Chondrocyte (in vitro differentiated cells): ENCODE measurements around the gene DPP10. TPM values are rescaled to one million over a fixed set of nuclear protein-coding genes. Genes with fewer than 3 reads are reported as not detected.

Experiments used
- DNase-seq: peaks from one replicate; pipeline ENCODE4 v3.0.0; 2021; ENCODE audit warnings: mixed read lengths, low spot score
- H3K27ac Mint-ChIP-seq: one replicate; pipeline ENCODE4 v1.8.0; 2021; ENCODE audit warnings: mild to moderate bottlenecking, moderate library complexity, mixed read lengths; ENCODE audit not compliant: unreplicated experiment
- H3K27me3 Mint-ChIP-seq: 2 replicates; pipeline ENCODE4 v1.8.0; 2021; ENCODE audit warnings: low read depth, mixed read lengths
- H3K36me3 Mint-ChIP-seq: 2 replicates; pipeline ENCODE4 v1.8.0; 2021; ENCODE audit warnings: low read depth, mixed read lengths
- H3K4me1 Mint-ChIP-seq: 2 replicates; pipeline ENCODE4 v1.8.0; 2021; ENCODE audit warnings: low read depth, mild to moderate bottlenecking, mixed read lengths
- H3K4me3 Mint-ChIP-seq: one replicate; pipeline ENCODE4 v1.8.0; 2021; ENCODE audit warnings: mild to moderate bottlenecking, moderate library complexity, mixed read lengths; ENCODE audit not compliant: unreplicated experiment
- H3K9me3 Mint-ChIP-seq: 2 replicates; pipeline ENCODE4 v1.8.0; 2021; ENCODE audit warnings: low read depth, mixed read lengths
- CTCF ChIP-seq: fragments of 200-600 bp; sonication (generic); IDR thresholded peaks from 2 replicates; pipeline ENCODE4 v1.5.0; 2021; ENCODE audit warnings: antibody characterized with exemption, mild to moderate bottlenecking, moderate library complexity
- total RNA-seq: library from RNA; stranded (reverse); gene quantifications from 3 replicates; pipeline ENCODE4 v1.2.1, GENCODE V29; 2021

DPP10 gene
- total RNA-seq, 1 donor from 2014 or later, result not detected

DNA sequence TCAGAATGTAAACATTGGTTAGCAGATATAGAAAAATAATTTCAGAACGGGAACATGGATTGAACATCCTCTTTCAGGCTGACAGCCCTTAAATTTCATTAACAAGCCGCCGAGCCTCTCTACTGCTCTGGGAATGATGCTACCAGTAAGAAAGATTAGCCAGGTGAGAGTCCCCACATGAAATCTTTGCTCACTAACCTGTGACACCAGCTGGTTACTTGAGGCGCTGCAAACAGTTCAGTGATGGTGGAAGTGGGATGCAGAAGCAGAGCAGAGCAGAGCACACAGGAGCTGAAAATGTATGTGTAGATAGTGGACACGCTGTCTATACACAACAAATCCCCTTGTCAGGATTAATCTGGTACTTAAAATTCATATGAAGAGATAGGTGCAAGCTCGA, 721.1 kb downstream of the DPP10 start:
- H3K4me3 Mint-ChIP-seq, result no peak overlapping the region

DNA sequence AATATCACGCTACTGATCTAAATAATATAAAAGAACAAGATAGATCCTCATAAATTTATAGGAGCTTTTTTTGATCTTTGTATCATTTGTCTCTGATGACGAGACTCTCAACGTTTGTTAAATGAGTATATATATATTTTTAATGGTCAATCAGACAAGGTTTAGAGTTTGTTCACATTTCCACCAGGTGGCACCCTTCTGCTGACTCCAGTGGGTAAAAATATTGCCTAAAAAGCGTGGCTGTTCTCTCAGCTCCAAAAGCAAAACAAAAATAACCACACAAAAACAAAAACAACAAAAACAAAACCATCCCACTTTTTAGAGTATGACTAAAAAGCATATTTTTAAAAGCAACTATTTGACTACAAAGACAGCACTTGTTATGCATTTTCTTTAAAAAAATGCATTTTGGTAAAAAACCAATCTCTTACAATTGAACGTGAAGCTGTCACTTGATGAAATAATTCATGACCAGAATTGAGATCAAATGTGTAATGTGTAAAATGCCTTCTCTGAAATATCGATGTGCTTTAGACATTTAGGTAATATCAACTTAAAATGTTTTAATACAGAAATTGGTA, 723.2 kb downstream of the DPP10 start:
- Mint-ChIP-seq H3K27ac (no peak overlapping the region), H3K4me1 (peaks cover 9% of the 10 kb centered on the region), H3K4me3 (no peak overlapping the region), H3K36me3 (peaks cover 2% of the 10 kb centered on the region), H3K9me3 (no peaks in the 10 kb centered on the region), H3K27me3 (peaks cover 24% of the 10 kb centered on the region)
- TF ChIP-seq CTCF, result peak; percentile 78
- DNase-seq, result no peak

More for the DNA sequence above, 721.1 kb downstream of the DPP10 start:
- TF ChIP-seq CTCF, result no peak
- Mint-ChIP-seq H3K27ac (no peak overlapping the region), H3K9me3 (no peaks in the 10 kb centered on the region), H3K4me1 (peaks cover 9% of the 10 kb centered on the region), H3K27me3 (peaks cover 35% of the 10 kb centered on the region), H3K36me3 (peaks cover 2% of the 10 kb centered on the region)
- no peak for DNase-seq

GRCh38 chr2:115168457-115168856, 726.0 kb downstream of the DPP10 start:
- Mint-ChIP-seq H3K27ac (no peak overlapping the region), H3K9me3 (no peaks in the 10 kb centered on the region), H3K4me3 (no peak overlapping the region), H3K36me3 (no peaks in the 10 kb centered on the region), H3K4me1 (no peaks in the 10 kb centered on the region), H3K27me3 (peaks cover 8% of the 10 kb centered on the region)
- DNase-seq, result no peak
- no peak for TF ChIP-seq CTCF

- no peak overlapping the region for H3K27ac Mint-ChIP-seq
- TF ChIP-seq CTCF, result no peak
- H3K4me1 Mint-ChIP-seq, result no peaks in the 10 kb centered on the region
- no peaks in the 10 kb centered on the region for H3K36me3 Mint-ChIP-seq
- no peak overlapping the region for H3K4me3 Mint-ChIP-seq
- no peaks in the 10 kb centered on the region for H3K9me3 Mint-ChIP-seq
- DNase-seq, result no peak
- peaks cover 2% of the 10 kb centered on the region for H3K27me3 Mint-ChIP-seq
Observed at GRCh38 chr2:115169814-115170213, 727.4 kb downstream of the DPP10 start.

DNA sequence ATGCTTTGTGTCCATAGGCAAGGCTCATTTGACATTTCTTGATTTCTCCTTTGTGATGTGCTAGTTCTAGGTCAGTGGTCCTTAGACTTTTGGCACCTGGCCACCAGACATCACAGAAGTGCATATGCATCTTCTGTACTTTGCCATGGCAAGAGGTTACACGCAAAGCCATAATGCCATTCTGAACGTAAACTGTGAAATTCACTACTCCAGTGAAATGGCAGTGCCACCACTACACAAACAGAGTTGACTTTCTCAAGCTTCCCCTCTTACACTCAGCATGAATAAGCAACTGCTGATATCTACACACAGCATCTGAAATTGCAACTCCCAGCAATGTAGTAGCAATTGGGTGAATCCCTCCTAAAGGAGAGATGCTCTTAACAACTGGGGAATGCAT, 729.3 kb downstream of the DPP10 start:
- no peaks in the 10 kb centered on the region for H3K27me3 Mint-ChIP-seq
- no peak for DNase-seq
- no peak overlapping the region for H3K4me3 Mint-ChIP-seq
- H3K9me3 Mint-ChIP-seq, result no peaks in the 10 kb centered on the region
- H3K4me1 Mint-ChIP-seq, result no peaks in the 10 kb centered on the region
- TF ChIP-seq CTCF, result no peak
- no peaks in the 10 kb centered on the region for H3K36me3 Mint-ChIP-seq
- no peak overlapping the region for H3K27ac Mint-ChIP-seq
